ENCODE measurements around the gene STARD3.

- TF ChIP-seq, protein P1, sequence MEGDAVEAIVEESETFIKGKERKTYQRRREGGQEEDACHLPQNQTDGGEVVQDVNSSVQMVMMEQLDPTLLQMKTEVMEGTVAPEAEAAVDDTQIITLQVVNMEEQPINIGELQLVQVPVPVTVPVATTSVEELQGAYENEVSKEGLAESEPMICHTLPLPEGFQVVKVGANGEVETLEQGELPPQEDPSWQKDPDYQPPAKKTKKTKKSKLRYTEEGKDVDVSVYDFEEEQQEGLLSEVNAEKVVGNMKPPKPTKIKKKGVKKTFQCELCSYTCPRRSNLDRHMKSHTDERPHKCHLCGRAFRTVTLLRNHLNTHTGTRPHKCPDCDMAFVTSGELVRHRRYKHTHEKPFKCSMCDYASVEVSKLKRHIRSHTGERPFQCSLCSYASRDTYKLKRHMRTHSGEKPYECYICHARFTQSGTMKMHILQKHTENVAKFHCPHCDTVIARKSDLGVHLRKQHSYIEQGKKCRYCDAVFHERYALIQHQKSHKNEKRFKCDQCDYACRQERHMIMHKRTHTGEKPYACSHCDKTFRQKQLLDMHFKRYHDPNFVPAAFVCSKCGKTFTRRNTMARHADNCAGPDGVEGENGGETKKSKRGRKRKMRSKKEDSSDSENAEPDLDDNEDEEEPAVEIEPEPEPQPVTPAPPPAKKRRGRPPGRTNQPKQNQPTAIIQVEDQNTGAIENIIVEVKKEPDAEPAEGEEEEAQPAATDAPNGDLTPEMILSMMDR (IDR thresholded peaks at IDR 0.05), result no peak
- no peak for TF ChIP-seq POLR2A (IDR thresholded peaks at IDR 0.05)
Measured at GRCh38 chr17:39609416-39610025, 27.4 kb upstream of the STARD3 start.
